OCI-LY7 (cell line): Measurements from ENCODE around the gene KCNA3. TPM values are rescaled to one million over a fixed set of nuclear protein-coding genes. Genes with fewer than 3 reads are reported as not detected.

ENCODE experiments used
- BruUV-seq: library from RNA; stranded (reverse); fragments of 400-500 nt; replicated peaks from 2 replicates; lab custom pipeline; 2021; lab: Mats Ljungman, UMichigan
- CTCF ChIA-PET: fragments of 300-600 bp; sonication (Branson Sonifier 250); formaldehyde crosslinking; loops from one replicate; lab custom pipeline; 2022; ENCODE audit warnings: antibody characterized with exemption; ENCODE audit not compliant: unreplicated experiment; lab: Charles Lee
- POLR2A ChIA-PET: fragments of 300-600 bp; sonication (Branson Sonifier 250); formaldehyde crosslinking; loops from one replicate; lab custom pipeline; 2022; ENCODE audit warnings: antibody characterized with exemption; lab: Charles Lee
- DNase-seq: peaks from one replicate; pipeline ENCODE4 v3.0.0-alpha.2; 2015; ENCODE audit warnings: low spot score
- H2AFZ ChIP-seq: fragments of 200-600 bp; sonication (generic), shearing (Covaris generic); 2 replicates; pipeline ENCODE4 v1.6.1; 2014; ENCODE audit warnings: mild to moderate bottlenecking, antibody characterized with exemption, low read length, moderate library complexity
- H3K27ac ChIP-seq: fragments of 200-600 bp; sonication (generic); 2 replicates; pipeline ENCODE4 v1.5.1; 2014; ENCODE audit warnings: mixed run types, low read depth, mild to moderate bottlenecking, moderate library complexity, low read length, inconsistent platforms; ENCODE audit not compliant: poor library complexity, severe bottlenecking
- H3K36me3 ChIP-seq: fragments of 200-600 bp; sonication (generic); 2 replicates; pipeline ENCODE4 v1.6.1; 2014; ENCODE audit warnings: mild to moderate bottlenecking, antibody characterized with exemption, low read length, moderate library complexity, mixed read lengths; ENCODE audit not compliant: insufficient read depth
- H3K4me1 ChIP-seq: fragments of 200-600 bp; sonication (generic); 2 replicates; pipeline ENCODE4 v1.5.1; 2014; ENCODE audit warnings: mild to moderate bottlenecking, low read length; ENCODE audit not compliant: insufficient read depth, poor library complexity, severe bottlenecking
- H3K4me2 ChIP-seq: fragments of 200-600 bp; sonication (generic); 2 replicates; pipeline ENCODE4 v1.6.1; 2014; ENCODE audit warnings: mild to moderate bottlenecking, low read length
- H3K4me3 ChIP-seq: fragments of 200-600 bp; sonication (generic); 2 replicates; pipeline ENCODE4 v1.5.1; 2014; ENCODE audit warnings: mild to moderate bottlenecking, low read depth, low read length; ENCODE audit not compliant: poor library complexity, severe bottlenecking
- H3K79me2 ChIP-seq: fragments of 200-600 bp; sonication (generic); 2 replicates; pipeline ENCODE4 v1.6.1; 2016; ENCODE audit warnings: low read depth, mild to moderate bottlenecking, low read length, moderate library complexity, mixed read lengths; ENCODE audit not compliant: insufficient read depth
- H3K9me2 ChIP-seq: fragments of 200-600 bp; sonication (generic); 2 replicates; pipeline ENCODE4 v1.6.1; 2016; ENCODE audit warnings: mild to moderate bottlenecking, low read length, mixed read lengths; ENCODE audit not compliant: insufficient read depth
- H3K9me3 ChIP-seq: fragments of 200-600 bp; sonication (generic); 2 replicates; pipeline ENCODE4 v1.6.1; 2014; ENCODE audit warnings: mild to moderate bottlenecking, mixed run types, low read length, mixed read lengths
- H4K20me1 ChIP-seq: fragments of 200-600 bp; sonication (generic); 2 replicates; pipeline ENCODE4 v1.6.1; 2014; ENCODE audit warnings: mild to moderate bottlenecking, antibody characterized with exemption, low read length, moderate library complexity, mixed read lengths; ENCODE audit not compliant: insufficient read depth
- EZH2phosphoT487 ChIP-seq: fragments of 200-600 bp; sonication (generic); IDR thresholded peaks from 2 replicates; pipeline ENCODE4 v1.6.1; 2018; ENCODE audit warnings: low read depth, borderline replicate concordance, mild to moderate bottlenecking, mixed run types, antibody characterized with exemption, low read length, moderate library complexity, mixed read lengths
- intact Hi-C: fragments of 100-400 bp; cut with micrococcal nuclease; formaldehyde crosslinking; loops from one replicate; pipeline ENCODE4 v1.10.0; 2022; ENCODE audit not compliant: unreplicated experiment
- total RNA-seq, 2 experiments: library from RNA; depleted of rRNA in 1 of 2; stranded (reverse); fragments of >200 nt in 1 of 2; shearing (Covaris generic) in 1 of 2; gene quantifications; 2 replicates each; pipeline ENCODE4 v1.2.3, GENCODE V29; 2014 to 2022
- TF ChIP-seq, protein P1 (sequence below): fragments of 200-600 bp; sonication (generic); conservative IDR thresholded peaks from 2 replicates; pipeline ENCODE4 v1.5.1; 2014; ENCODE audit warnings: mild to moderate bottlenecking, antibody characterized with exemption, low read length, moderate library complexity, mixed read lengths

KCNA3 gene
- total RNA-seq, 2 experiments from 2014 or later, result 43.6 to 58.0 TPM

DNA sequence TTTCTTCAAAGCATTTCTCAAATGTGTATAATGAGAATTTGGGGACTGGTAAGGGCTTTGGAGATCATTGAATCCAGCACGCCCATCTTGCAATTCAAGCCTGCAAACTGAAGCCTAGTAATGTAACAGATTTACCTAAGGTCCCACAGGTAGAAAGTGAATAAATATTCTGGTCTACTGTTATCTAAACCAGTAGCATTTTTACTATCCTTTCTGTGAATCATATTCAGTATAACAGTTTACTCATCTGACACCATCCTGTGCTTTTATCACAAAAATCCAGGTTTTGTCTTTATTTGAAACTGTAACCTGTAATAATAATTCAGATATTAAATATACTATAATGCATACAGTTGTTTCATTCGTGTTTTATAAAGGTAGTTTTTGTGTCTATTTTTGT is 17.4 kb downstream of the KCNA3 start:
- Histone ChIP-seq H2AFZ (no peak overlapping the region), H3K4me1 (no peaks in the 10 kb centered on the region), H3K9me2 (no peaks in the 10 kb centered on the region), H3K4me3 (no peak overlapping the region), H3K9me3 (no peaks in the 10 kb centered on the region), H3K79me2 (no peaks in the 10 kb centered on the region), H3K27ac (no peak overlapping the region), H4K20me1 (no peaks in the 10 kb centered on the region), H3K36me3 (peaks cover 44% of the 10 kb centered on the region), H3K4me2 (no peak overlapping the region)
- BruUV-seq, result no TSS peak
- intact Hi-C loops, result no loop called here
- POLR2A ChIA-PET, result interaction anchor here (1.2 to 1.9 kb wide), 4 partner anchors 12 to 23 kb away, joined by 3 to 10 read pairs (median 8); no protein-coding TSS in a partner anchor
- TF ChIP-seq, protein P1, sequence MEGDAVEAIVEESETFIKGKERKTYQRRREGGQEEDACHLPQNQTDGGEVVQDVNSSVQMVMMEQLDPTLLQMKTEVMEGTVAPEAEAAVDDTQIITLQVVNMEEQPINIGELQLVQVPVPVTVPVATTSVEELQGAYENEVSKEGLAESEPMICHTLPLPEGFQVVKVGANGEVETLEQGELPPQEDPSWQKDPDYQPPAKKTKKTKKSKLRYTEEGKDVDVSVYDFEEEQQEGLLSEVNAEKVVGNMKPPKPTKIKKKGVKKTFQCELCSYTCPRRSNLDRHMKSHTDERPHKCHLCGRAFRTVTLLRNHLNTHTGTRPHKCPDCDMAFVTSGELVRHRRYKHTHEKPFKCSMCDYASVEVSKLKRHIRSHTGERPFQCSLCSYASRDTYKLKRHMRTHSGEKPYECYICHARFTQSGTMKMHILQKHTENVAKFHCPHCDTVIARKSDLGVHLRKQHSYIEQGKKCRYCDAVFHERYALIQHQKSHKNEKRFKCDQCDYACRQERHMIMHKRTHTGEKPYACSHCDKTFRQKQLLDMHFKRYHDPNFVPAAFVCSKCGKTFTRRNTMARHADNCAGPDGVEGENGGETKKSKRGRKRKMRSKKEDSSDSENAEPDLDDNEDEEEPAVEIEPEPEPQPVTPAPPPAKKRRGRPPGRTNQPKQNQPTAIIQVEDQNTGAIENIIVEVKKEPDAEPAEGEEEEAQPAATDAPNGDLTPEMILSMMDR, result no peak
- TF ChIP-seq EZH2phosphoT487, result no peak
- no peak for DNase-seq
- CTCF ChIA-PET, result no interaction called here

DNA sequence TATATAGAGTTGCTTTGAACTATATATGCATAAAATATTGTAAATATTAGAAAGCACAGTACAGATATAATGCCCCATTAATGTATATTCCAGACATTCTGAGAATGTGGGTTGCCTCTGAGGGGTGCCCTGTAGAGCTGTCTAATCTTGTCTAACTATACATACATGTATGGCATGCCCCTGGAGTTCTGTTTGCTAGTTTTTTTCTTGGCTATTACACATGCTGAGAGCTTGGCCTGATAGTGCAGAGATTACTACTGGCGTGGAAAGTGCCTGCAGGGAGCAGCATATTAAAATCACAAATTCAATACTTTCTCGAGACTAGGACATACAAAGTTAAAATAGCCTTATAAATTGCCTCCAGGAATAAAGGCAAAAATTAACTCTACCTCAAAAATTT is 24.1 kb downstream of the KCNA3 start:
- H3K4me1 ChIP-seq, result peaks cover 8% of the 10 kb centered on the region
- H2AFZ ChIP-seq, result no peak overlapping the region
- H3K4me3 ChIP-seq, result no peak overlapping the region
- ChIA-PET POLR2A (interaction anchor here (0.9 to 10.4 kb wide), 2 partner anchors 9 to 14 kb away, joined by 3 to 86 read pairs; no protein-coding TSS in a partner anchor), CTCF (no interaction called here)
- DNase-seq, result no peak
- H4K20me1 ChIP-seq, result no peaks in the 10 kb centered on the region
- 0 out of 2 replicates have a peak, but pooled peaks cover 9% of the 10 kb centered on the region for H3K36me3 ChIP-seq
- BruUV-seq, result no TSS peak
- no peaks in the 10 kb centered on the region for H3K9me3 ChIP-seq
- intact Hi-C loops, result no loop called here
- H3K9me2 ChIP-seq, result no peaks in the 10 kb centered on the region
- H3K79me2 ChIP-seq, result no peaks in the 10 kb centered on the region
- no peak overlapping the region for H3K4me2 ChIP-seq
- no peak overlapping the region for H3K27ac ChIP-seq
- TF ChIP-seq EZH2phosphoT487, result no peak
- TF ChIP-seq, protein P1, result no peak

DNA sequence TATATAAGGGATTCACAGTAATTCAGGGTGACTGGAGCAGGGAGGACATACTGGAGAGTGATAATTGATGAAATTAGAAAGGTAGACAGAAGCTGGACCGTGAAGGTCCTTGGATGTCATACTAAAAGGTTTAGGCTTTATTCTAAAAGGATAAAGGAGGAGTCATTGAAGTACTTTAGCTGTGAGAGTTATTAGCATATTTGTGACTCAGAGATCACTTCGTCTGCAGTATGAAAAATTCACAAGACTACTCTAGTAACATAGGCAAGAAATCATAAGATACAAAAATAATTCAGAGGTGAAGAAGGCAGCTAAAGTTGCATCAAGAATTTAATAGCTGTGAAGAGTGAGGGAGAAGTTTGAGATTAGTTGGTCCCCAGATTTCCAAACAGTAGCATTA is 26.3 kb downstream of the KCNA3 start:
- Histone ChIP-seq H4K20me1 (no peaks in the 10 kb centered on the region), H3K4me3 (no peak overlapping the region), H3K4me2 (no peak overlapping the region), H3K27ac (no peak overlapping the region), H2AFZ (no peak overlapping the region), H3K36me3 (no peaks in the 10 kb centered on the region), H3K79me2 (no peaks in the 10 kb centered on the region), H3K9me2 (no peaks in the 10 kb centered on the region), H3K4me1 (peaks cover 17% of the 10 kb centered on the region), H3K9me3 (no peaks in the 10 kb centered on the region)
- ChIA-PET POLR2A (interaction anchor here (1.0 to 10.4 kb wide), 5 partner anchors 11 to 117 kb away, joined by 3 to 86 read pairs (median 3); no protein-coding TSS in a partner anchor), CTCF (no interaction called here)
- no TSS peak for BruUV-seq
- TF ChIP-seq, protein P1, result no peak
- intact Hi-C loops, result no loop called here
- DNase-seq, result no peak
